Fibroblast of lung (primary cell): ENCODE measurements around the gene PAPOLA.

Experiments used
- CTCF ChIP-seq, 2 donors: IDR thresholded peaks in 1 of 2; conservative IDR thresholded peaks in 1 of 2; 1 replicate in 1 of 2; 2 replicates in 1 of 2; pipeline ENCODE4 v1.5.1; 2011 to 2012; ENCODE audit warnings: low read length in 2 of 2, control low read depth in 1 of 2, inconsistent platforms in 1 of 2, low read depth in 1 of 2, mild to moderate bottlenecking in 1 of 2
- EZH2 ChIP-seq: IDR thresholded peaks from 2 replicates; pipeline ENCODE4 v1.5.1; 2012; ENCODE audit warnings: low read length, control low read depth, mild to moderate bottlenecking; ENCODE audit errors: missing control alignments

- no peak for TF ChIP-seq EZH2
- no peak for TF ChIP-seq CTCF (conservative IDR thresholded peaks at IDR 0.05 in 1 of 2, IDR thresholded peaks at IDR 0.05 in 1 of 2; ENCODE audit: low read depth in 1 of 2, low read length in 2 of 2)
Measured at GRCh38 chr14:96515731-96516130, 13.5 kb downstream of the PAPOLA start.
